ENCODE data around the gene MAP7.
"Not testable (repeated sequence)": the region's sequence is repeated elsewhere in the genome, so short reads cannot be mapped to it uniquely, and the experiment has no call there.

The MAP7 gene

DNA sequence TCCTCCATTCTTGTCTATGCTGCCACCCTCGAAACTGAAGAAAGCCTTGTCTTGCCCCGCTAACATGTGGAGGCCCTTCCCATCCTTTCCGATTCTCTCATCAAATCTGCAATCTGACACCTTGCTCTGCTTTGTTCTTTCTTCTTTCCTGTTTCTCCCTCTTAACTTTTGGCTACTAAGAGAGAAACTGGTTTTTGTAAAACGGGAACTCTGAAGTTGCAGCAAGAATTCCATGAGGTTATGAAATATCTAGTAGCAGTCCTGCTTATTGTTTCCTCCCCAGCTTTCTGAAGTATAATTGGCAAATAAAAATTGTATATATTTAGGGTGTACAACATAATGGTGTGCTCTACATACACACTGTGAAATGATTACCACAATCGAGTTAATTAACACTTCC, 80.2 kb downstream of the MAP7 start:
- DNase-seq (ENCODE audit: low read depth in 2 of 3, low spot score in 2 of 3), result no peak

DNA sequence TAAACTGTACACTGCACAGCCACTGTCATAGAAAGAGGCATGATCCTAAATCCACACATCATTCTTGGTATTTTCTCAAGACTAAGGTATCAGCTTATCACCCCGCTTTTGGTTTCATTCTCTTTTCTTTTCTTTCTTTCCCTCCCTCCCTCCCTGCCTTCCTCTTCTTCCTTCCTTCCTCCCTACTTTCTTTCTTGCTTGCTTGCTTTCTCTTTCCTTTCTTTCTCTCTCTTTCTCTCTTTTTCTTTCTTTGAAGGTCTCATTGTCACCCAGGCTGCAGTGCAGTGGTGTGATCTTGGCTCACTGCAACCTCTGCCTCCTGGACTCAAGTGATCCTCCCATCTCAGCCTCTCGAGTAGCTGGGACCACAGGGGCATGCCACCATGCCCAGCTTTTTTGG, 81.1 kb downstream of the MAP7 start:
- DNase-seq (ENCODE audit: low read depth in 2 of 3, low spot score in 2 of 3), result no peak

DNA sequence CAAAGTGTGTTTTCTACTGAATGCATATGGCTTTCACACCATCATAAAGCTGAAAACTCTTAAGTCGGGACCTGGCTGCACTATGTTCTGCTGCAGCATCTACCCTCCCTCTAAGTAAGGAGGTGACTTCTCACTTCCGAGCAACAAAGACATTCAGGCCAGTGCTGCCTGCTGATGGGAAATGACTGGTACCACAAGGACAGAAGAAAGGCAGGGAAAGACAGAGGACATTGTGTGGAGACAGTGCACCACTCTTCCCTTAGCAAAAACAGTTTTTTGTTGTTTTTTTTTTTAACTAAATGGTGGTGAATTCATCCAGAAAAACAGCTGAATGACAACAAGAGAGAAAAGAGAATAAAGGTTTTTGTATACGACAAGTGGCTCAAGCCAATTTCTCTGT, 81.5 kb downstream of the MAP7 start:
- DNase-seq (ENCODE audit: low read depth in 2 of 3, low spot score in 2 of 3), result no peak

DNA sequence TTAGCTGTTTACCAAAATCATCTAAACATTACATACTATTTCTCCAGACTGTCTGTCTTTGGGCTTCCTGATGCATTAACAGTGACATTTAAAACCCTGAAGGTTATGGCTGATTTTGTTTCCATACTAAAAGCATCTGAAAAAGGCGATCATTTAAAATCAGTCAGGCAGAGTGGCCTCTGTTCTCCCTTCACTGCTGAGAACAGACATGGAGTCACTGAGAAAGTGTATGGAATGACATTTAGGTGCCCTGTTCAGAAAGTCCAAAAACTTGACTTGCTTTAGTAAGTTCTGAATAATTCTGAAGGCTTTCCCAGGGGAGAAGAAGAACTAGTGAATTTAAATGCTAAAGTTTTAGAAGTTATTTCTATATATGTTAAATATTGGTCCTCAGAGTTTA, 83.0 kb downstream of the MAP7 start:
- no peak for DNase-seq (ENCODE audit: low read depth in 2 of 3, low spot score in 2 of 3)

DNA sequence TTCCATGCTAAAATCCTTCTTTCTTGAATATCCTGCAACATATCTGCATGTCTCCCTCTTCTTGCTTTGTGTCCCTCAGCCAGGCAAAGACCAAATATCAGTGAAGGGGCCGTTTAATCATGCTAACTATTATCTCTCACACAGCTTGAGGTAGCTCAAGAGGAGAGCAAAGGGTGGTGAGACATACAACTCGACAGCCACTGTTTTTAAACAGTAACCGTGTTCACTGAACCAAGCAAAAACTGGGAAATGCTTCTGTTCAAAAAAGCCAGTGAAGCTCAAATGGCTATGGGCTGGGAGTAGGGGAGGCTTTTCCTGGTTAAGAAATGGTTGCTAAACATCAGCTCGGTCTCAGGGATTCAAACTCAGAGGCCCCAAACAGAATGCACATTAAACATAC, 83.4 kb downstream of the MAP7 start:
- DNase-seq (ENCODE audit: low read depth in 2 of 3, low spot score in 2 of 3), result no peak

DNA sequence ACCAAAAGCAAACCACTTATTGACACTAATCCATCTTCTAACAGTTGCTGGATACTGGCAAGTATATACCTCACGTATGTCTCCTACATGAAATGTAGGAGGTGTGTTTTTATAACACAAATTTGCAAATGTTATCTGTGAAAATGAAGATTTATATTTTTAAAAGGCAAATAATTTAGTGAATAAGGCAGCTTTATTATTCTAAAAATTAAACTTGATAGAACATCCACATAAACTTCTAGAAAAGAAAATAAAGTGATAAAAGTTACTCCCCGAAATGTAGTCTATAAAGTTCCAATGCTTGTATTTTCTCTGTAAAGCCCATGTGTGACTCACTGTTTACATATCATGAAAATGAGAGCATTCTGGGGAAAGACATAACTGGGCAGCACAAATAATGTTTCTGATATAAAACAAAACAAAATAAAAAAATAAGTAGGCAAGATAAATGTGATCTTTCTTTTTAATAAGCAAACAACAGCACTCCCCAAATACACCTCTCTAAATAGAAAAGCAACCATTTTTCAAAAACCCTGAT, 84.4 kb downstream of the MAP7 start:
- DNase-seq (ENCODE audit: low read depth in 2 of 3, low spot score in 2 of 3), result no peak

DNA sequence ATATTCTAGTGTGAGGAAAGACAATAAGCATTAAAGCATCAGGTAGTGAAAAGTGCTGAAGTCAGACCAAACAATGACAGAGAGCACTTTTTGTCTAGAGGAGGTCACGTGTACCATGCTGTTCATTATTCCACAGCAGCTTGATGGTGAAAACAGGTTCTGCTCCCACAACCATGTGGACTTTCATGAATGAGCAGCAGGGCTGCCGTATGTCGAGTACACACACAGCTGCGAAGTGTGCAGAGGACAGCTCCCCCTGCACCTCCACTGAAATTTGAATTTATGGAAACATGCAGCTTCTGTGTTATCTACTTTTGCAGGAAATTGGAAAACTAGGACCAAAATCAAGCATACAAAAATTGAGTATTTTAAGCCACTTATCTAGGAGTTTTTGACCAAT, 85.3 kb downstream of the MAP7 start:
- no peak for DNase-seq (ENCODE audit: low read depth in 2 of 3, low spot score in 2 of 3)

DNA sequence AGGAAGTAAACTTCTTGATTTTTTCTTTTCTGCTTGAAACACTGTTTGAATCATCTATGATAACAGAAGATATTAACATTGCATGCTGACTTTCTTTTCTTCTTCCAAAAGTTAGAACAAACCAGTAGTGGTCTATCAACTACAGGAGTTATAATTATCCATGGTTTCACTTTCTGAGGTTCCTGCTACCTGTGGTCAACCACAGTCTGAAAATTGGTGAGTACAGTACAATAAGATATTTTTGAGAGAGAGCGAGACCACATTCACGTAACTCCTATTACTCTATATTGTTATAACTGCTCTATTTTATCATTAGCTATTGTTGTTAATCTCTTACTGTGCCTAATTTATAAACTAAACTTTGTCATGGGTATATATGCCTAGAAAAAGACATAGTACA, 86.1 kb downstream of the MAP7 start:
- no peak for DNase-seq (ENCODE audit: low read depth in 2 of 3, low spot score in 2 of 3)

DNA sequence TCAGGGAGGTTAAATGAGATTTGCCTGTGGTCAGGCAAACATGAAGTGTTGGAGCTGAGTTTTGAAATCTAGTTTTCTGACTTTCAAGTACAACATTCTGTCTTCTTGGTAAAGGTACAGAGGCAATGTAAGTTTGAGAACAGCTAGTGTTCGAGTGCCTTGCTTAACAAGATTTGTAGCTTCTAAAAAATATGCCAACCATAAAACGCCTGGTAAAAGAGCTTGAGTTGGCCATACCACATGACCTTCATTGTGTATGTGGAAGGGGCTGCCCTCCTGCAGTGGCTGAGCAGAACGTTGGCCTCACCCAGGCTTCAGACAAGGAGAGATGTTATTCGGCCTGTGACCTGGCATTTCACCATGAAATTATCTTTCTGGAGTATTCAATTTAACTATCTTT, 86.5 kb downstream of the MAP7 start:
- DNase-seq (ENCODE audit: low read depth in 2 of 3, low spot score in 2 of 3), result no peak

DNA sequence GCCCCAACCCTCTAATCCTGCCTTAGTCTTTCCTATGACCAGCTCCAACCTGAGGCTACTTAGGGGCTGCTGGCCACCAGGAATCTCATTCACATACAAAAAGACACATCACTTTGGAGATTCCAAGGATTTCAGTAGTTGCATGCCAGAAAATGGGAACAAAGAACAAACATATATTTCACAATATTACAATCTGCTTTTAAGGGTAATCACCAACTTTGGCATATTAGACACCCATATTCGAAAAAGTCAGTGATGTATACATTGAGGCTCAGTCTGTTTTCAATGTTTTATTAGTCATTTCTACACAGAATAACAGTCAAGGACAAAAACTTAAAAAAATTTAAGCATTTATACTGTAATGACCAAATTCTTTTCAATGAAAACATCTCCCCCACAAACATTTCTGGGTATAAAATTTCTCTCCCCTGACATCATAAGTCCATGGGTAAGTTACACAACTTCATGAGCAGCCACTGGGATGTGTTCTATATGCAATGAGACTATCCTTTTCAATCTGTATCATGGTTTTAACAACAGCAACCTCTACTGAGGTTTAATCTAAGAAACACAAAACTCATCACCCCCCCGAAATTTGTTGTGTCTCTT, 103.5 kb downstream of the MAP7 start:
- DNase-seq (ENCODE audit: low read depth in 2 of 3, low spot score in 2 of 3), result no peak

DNA sequence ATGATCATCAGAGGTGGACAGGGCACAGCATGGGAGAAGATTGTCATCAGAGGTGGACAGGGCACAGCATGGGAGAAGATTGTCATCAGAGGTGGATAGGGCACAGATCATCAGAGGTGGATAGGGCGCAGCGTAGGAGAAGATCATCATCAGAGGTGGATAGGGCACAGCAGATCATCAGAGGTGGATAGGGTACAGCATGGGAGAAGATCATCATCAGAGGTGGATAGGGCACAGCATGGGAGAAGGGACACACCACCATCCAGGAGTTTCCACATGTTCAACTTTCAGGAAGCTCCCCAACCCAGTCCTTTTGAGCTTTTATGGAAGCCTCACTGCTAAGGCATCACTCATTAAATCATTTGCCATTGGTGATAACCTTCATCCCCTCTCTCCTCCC, 104.1 kb downstream of the MAP7 start:
- DNase-seq (ENCODE audit: low read depth in 2 of 3, low spot score in 2 of 3), result no peak

DNA sequence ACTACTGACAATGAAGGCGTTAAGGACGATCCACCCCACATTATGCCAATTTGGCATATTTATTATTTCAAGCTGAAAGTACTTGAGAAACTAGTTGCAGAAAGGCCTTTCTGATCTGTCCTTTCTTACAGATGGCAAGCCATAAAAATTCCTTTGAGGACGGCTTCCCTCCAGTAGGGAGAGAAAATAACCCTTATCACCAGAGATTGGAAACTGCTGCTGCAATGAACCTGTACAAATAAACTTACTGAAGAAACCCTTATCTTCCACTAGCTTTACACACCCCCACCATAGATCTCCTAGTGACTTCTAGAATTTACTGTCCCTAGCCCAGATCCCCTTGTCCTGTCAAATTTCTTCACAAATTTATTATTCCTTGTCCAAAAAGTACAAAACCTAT, 105.2 kb downstream of the MAP7 start:
- no peak for DNase-seq (ENCODE audit: low read depth in 2 of 3, low spot score in 2 of 3)

DNA sequence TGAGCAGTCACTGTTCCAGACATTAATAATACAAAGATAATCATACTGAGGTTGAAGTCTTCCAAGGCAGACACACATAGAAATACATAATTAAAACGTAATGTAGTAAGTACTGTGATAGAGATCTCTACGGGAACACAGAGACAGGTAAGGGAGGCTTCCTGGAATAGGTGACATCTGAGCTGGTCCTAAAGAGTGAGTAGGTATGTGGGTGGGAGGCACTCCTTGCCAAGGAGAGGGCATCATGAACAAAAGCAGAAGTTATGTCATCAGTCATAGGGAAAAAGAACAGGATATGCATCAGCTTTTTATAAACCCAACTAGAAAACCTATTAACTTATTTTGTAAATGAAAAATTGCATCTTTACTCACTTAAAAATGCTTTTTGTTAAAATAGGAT, 110.0 kb downstream of the MAP7 start:
- DNase-seq (ENCODE audit: low read depth in 2 of 3, low spot score in 2 of 3), result no peak

DNA sequence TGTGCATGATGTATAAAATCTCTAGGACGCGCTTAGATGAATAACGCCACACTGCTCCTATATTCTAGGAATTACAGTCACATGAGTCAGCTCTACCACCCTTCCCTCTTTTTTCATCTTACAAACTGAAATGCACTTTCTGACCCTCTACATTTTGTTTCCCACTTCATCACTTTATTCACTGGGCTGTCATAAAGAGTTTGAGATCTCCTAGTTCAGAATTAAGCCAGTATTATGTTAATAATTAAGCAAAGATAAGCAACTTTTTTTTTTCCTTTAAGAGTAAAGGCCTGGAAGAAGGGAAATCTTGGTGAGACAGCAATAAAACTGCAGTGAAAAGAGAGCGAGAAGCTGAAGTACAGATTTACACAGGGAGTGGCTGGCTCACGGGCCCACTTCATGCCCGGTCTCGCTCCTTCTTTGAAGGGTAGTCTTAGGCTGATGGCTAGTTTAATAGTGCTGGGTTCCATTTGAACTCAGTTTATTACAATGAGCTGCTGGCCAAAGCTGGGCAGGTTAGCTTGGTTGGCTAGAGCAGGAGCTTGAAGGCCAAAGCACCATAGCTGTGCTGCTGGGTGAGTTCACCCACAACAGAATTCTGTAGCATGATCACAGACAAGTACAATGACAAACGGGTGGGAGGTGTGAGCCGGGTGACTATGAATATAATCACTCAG, 110.6 kb downstream of the MAP7 start:
- DNase-seq (ENCODE audit: low read depth in 2 of 3, low spot score in 2 of 3), result no peak

DNA sequence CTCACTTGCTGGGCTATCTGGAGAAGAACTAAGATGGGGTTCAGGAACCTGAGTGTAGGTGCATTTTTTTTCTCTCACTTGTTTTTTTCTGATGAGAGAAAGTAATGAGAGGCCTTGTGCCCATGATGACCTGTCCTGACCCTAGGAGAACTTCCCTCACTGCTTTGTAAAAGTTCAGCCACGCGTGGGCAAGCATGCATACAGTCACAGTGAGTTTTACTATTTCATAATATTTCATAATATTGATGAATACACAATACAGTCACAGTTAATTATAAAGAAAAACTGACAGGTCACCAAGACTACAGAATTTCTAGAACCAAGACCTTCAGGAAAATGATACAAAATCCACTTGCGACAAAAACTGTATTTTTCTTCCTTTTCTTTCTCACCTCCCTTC, 111.8 kb downstream of the MAP7 start:
- no peak for DNase-seq (ENCODE audit: low read depth in 2 of 3, low spot score in 2 of 3)

DNA sequence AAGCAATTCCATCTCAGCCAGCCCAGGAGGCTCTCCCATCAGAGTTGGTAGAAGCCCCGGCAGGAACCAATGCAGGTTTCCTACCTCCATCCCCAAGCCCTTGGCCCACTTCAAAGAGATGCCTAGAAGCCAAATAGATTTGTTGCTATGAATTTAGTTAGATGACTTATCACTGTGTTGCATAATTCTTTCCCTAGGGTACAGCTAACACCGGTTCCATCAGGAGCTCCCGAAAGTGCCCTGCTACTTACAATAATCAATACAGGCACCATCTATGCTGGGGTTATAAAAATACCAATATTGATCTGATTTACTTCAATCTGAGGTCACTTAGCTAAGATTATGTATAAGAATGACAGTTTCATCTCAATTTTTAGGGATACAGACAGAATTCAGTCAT, 113.0 kb downstream of the MAP7 start:
- DNase-seq (ENCODE audit: low read depth in 2 of 3, low spot score in 2 of 3), result no peak

DNA sequence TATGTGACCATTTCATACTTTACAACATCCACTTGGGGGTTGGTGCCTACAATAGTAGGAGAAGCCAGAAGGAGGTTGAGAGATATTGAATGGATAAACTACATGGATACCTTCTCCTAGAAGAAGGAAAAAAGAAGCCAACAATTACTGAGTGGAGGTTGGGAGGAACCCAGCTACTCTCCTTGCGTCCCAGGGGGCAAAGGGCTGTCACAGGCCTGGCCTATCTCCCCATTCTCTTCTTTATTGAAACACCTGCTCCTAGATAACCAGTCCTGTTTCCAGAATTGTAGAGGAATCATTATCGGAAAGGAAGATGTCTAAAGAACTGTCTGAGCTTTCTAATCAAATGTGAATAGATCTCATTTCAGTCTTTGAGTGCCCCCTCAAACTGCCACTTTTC, 115.1 kb downstream of the MAP7 start:
- DNase-seq (ENCODE audit: low read depth in 2 of 3, low spot score in 2 of 3), result no peak

DNA sequence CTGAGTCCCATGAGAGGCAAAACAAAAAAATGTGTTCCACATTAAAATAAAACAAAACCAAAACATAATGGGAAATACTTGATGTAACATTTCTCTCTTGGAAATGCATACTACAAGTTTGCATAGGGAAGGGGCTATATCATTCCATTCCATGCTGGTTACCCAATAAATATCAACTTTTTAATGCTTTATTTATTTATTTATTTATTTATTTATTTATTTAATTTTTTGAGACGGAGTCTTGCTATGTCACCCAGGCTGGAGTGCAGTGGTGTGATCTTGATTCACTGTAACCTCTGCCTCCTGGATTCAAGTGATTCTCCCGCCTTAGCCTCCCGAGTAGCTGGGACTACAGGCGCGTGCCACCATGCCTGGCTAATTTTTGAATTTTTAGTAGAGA, 118.9 kb downstream of the MAP7 start:
- not testable (repeated sequence) for DNase-seq (ENCODE audit: low read depth in 2 of 3, low spot score in 2 of 3)

DNA sequence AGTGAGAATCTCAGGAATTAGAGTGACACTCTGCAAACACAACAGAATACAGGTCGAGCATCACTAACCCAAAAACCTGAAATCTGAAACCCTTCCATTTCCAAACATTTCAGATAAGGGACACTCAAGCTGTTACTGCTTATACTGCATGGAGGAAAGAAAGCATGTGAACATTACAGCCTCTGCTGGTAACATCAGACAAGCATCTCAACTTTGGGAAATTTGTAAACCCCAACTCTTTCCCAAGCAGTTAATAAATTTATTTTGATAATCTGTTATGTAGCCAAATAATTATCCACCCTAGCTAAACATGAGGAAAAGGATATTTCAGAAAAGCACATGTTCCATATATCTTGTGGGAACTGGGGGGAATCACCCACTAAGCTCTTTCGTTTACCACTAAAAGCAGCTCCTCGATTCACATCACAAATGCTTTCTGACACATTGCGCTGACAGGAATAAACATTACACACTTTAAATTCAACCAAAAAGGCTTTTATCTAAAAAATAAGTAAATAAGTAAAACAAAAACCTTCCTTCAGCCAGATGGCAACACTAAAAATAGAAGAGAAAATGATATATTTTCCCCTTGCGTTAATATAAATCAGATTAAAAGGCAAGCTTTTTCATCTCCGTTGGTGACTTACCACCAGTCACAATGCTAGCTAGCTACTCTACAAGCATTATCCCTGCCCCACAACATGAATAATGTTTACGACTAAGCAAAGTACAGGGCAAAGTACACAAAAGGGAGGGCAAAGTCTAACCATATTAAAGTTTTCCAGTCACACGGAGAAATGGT, 120.8 kb downstream of the MAP7 start:
- DNase-seq (ENCODE audit: low read depth in 2 of 3, low spot score in 2 of 3), result no peak

DNA sequence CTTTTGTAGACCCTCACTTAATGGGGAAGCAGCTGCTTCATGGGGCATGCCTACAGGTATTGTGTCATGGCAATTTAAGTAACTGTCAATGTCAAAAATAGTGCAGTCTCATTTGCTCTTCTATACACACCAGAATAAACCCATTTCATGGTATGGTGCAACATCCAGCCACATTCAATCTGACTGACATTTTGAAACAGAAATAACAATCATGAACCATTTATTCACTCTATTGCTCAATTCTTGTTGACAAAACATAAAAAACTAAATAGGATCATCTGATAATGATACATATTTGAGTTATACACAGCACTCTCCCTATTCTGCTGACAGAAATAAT, 122.9 kb downstream of the MAP7 start:
- DNase-seq (ENCODE audit: low read depth in 2 of 3, low spot score in 2 of 3), result no peak

DNA sequence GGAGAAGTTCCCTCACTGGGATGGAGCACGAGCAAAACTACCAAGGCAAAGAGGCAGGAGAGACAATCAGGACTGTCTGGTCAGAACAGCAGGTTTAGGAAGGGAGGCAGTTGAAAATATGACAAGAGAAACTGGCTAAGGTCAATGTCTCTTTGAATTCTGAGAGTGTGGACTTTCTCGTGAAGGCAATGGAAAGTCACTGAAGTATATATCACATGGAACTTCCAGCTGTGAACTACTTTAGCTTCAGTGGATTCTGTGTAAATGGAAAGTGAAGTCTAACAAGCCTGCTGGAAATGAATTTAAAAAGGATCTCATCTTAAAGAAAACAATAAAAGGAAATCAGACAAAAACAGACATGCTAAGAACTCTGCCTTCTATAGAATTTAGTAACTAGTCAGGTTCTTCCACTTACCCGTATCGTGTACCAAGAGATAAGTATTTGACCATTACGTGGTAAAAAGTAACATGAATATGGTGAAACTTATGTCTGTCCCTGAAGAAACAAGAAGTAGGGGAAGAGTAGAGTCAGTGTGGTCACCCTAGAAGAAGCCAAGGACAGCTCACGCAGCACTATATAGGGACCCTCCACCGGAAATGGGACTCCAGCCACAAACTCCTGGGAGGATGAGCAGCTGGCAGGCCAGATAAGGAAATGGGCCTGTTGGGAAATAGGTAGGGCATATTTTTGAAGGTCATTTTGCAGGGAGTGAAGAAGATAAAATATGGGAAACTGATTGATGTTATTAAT, 123.4 kb downstream of the MAP7 start:
- no peak for DNase-seq (ENCODE audit: low read depth in 2 of 3, low spot score in 2 of 3)

DNA sequence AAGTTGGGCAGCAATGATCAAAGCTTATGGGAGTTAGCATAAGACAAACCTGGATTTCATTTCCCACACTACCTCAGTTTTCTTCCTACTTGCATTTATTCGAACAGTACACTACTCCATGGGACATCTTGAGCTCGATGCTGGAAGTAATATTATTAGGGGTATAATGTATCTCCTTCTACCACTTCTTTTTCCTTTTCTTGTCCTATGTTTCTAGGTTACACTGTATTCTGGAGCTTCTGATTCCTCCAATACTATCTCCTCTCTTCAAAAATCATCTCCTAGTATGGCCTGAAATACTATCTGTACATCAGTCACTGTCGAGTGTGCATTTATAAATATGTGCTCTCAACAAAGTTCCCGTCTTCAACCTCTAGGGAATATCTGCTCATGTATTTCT, 124.4 kb downstream of the MAP7 start:
- no peak for DNase-seq (ENCODE audit: low read depth in 2 of 3, low spot score in 2 of 3)

Measured in activated CD8-positive, alpha-beta memory T cell treated with anti-CD3 and anti-CD28 coated beads for 48 hours (primary cell).